BE2C (cell line): ENCODE results near the gene PLEKHA1.

ENCODE experiments used
- DNase-seq: peaks from one replicate; pipeline ENCODE4 v3.0.0-alpha.2; 2020
- H3K27me3 ChIP-seq: fragments of 250-450 bp; sonication (Bioruptor Pico); 2 replicates; pipeline ENCODE4 v1.5.1; 2020; ENCODE audit warnings: mild to moderate bottlenecking
- H3K36me3 ChIP-seq: fragments of 250-450 bp; sonication (Bioruptor Pico); 2 replicates; pipeline ENCODE4 v1.5.1; 2020; ENCODE audit warnings: mild to moderate bottlenecking
- H3K4me1 ChIP-seq: fragments of 250-450 bp; sonication (Bioruptor Pico); 2 replicates; pipeline ENCODE4 v1.5.1; 2020
- H3K4me3 ChIP-seq: 2 replicates; pipeline ENCODE4 v1.5.1; 2011; ENCODE audit warnings: low read depth, low read length
- H3K9me3 ChIP-seq: fragments of 250-450 bp; sonication (Bioruptor Pico); 2 replicates; pipeline ENCODE4 v1.5.1; 2020
- TF ChIP-seq, protein P1 (sequence below): IDR thresholded peaks from 2 replicates; pipeline ENCODE4 v1.5.1; 2012; ENCODE audit warnings: mild to moderate bottlenecking, low read depth, low read length

PLEKHA1 gene

DNA sequence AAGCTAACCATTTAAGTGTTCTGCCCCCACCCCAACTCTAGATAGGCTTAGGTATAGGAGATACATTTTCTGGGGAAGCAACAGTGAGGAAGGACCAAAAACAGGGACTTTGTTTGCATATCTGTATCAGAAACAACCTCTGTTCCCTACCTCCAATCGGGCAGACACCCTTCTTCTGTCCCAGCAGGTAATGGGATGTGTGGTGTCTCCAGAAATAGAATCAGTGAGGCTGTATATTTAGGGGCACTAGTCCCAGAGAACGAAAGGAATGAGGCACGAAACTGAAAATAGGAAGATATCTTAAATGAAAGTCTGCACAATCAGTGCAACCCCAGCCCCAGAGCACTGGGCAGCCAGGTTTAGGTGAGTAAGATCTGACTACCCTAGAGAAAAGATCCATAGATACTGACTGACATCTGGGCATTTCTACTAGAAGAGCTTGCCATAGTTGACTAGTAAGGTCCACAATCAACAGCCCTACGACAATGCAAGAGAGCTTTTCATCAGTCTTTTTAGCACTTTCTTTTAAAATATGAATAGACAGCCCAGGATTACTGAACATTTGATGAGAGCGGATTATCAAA lies 28.1 kb downstream of the PLEKHA1 start:
- no peak for DNase-seq
- Histone ChIP-seq H3K4me1 (no peaks in the 10 kb centered on the region), H3K27me3 (no peaks in the 10 kb centered on the region), H3K9me3 (no peaks in the 10 kb centered on the region), H3K4me3 (no peak overlapping the region), H3K36me3 (no peaks in the 10 kb centered on the region)
- TF ChIP-seq, protein P1, sequence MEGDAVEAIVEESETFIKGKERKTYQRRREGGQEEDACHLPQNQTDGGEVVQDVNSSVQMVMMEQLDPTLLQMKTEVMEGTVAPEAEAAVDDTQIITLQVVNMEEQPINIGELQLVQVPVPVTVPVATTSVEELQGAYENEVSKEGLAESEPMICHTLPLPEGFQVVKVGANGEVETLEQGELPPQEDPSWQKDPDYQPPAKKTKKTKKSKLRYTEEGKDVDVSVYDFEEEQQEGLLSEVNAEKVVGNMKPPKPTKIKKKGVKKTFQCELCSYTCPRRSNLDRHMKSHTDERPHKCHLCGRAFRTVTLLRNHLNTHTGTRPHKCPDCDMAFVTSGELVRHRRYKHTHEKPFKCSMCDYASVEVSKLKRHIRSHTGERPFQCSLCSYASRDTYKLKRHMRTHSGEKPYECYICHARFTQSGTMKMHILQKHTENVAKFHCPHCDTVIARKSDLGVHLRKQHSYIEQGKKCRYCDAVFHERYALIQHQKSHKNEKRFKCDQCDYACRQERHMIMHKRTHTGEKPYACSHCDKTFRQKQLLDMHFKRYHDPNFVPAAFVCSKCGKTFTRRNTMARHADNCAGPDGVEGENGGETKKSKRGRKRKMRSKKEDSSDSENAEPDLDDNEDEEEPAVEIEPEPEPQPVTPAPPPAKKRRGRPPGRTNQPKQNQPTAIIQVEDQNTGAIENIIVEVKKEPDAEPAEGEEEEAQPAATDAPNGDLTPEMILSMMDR: no peak

GRCh38 chr10:122404576-122404975 lies 30.1 kb downstream of the PLEKHA1 start:
- no peaks in the 10 kb centered on the region for H3K4me1 ChIP-seq
- no peak overlapping the region for H3K4me3 ChIP-seq
- no peak for DNase-seq
- H3K36me3 ChIP-seq: no peaks in the 10 kb centered on the region
- TF ChIP-seq, protein P1: no peak
- H3K9me3 ChIP-seq: no peaks in the 10 kb centered on the region
- H3K27me3 ChIP-seq: no peaks in the 10 kb centered on the region

- Histone ChIP-seq H3K27me3 (no peaks in the 10 kb centered on the region), H3K36me3 (no peaks in the 10 kb centered on the region), H3K4me1 (no peaks in the 10 kb centered on the region), H3K4me3 (no peak overlapping the region), H3K9me3 (no peaks in the 10 kb centered on the region)
- DNase-seq: no peak
- TF ChIP-seq, protein P1: no peak
These were observed 33.0 kb downstream of the PLEKHA1 start for GRCh38 chr10:122407375-122408125.

- DNase-seq: no peak
- no peaks in the 10 kb centered on the region for H3K27me3 ChIP-seq
- H3K4me1 ChIP-seq: no peaks in the 10 kb centered on the region
- no peaks in the 10 kb centered on the region for H3K9me3 ChIP-seq
- no peaks in the 10 kb centered on the region for H3K36me3 ChIP-seq
- TF ChIP-seq, protein P1: no peak
- no peak overlapping the region for H3K4me3 ChIP-seq
These were observed 38.8 kb downstream of the PLEKHA1 start for GRCh38 chr10:122413327-122413726.

DNA sequence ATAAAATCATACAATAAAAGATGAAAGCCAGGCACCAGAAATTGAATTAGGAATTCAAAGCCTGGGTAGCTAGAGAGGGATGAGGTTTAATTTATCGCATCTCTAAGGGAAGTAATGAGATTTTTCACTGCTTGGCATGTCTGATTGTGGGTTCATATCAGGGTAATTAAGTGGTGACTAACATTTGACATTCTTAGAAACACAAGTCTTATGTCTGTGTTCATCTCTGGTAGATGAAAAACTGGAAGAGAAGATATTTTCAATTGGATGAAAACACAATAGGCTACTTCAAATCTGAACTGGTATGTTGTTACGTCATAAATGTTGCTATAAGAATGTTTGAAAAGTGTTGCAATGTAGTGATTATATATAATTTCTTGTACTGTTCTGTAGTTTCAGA lies 43.2 kb downstream of the PLEKHA1 start:
- Histone ChIP-seq H3K9me3 (no peaks in the 10 kb centered on the region), H3K36me3 (no peaks in the 10 kb centered on the region), H3K27me3 (no peaks in the 10 kb centered on the region), H3K4me1 (no peaks in the 10 kb centered on the region), H3K4me3 (no peak overlapping the region)
- DNase-seq: no peak
- TF ChIP-seq, protein P1: no peak

DNA sequence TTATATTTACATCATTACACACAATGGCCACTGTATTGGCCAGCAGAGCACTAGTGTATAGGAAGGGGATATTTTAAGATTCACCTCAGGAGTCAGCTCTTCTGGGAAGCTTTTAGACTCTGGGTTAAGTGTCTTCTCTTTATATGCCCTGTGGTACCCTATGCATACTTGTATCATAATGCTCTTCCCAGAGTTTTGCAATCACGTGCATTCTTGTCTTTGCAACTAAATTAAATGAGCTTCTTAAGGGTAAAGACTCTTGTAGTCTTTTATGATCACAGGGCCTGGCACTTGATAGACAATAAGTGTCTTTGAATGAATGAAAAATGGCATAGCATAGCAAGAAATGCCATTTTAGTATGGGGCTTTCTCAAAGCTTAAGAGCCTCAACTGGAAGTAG lies 44.5 kb downstream of the PLEKHA1 start:
- TF ChIP-seq, protein P1: no peak
- no peak for DNase-seq
- Histone ChIP-seq H3K4me3 (no peak overlapping the region), H3K4me1 (no peaks in the 10 kb centered on the region), H3K9me3 (no peaks in the 10 kb centered on the region), H3K36me3 (no peaks in the 10 kb centered on the region), H3K27me3 (no peaks in the 10 kb centered on the region)
